NCI-H1092 (cell line): ENCODE results near the gene ZNF484.
"Not testable (repeated sequence)": the region's sequence is repeated elsewhere in the genome, so short reads cannot be mapped to it uniquely, and the experiment has no call there.

Experiments used
- DNase-seq: peaks from one replicate; lab custom pipeline; 2025; lab: John Stamatoyannopoulos, UW

Gene ZNF484

GRCh38 chr9:92877531-92878430 is at the start of gene ZNF484:
Gene ZNF484, minus strand, starts transcription at chr9:92878038. Its CDS starts 3,009 bp downstream, at chr9:92875029.
- peak; percentile 98 for DNase-seq

GRCh38 chr9:92920437-92920836 is 42.6 kb upstream of the ZNF484 start:
- DNase-seq: no peak

- no peak for DNase-seq
These were observed 39.5 kb upstream of the ZNF484 start for GRCh38 chr9:92917176-92917800.

- DNase-seq: no peak
These were observed 34.0 kb upstream of the ZNF484 start for GRCh38 chr9:92911511-92912475.

- DNase-seq: not testable (repeated sequence)
These were observed 27.3 kb upstream of the ZNF484 start for GRCh38 chr9:92905137-92905536.

GRCh38 chr9:92897323-92897722 is 19.5 kb upstream of the ZNF484 start:
- DNase-seq: no peak

- DNase-seq: no peak
These were observed 18.1 kb upstream of the ZNF484 start for GRCh38 chr9:92895812-92896436.

- DNase-seq: no peak
These were observed 17.0 kb upstream of the ZNF484 start for GRCh38 chr9:92894711-92895362.

GRCh38 chr9:92893916-92894610 is 16.2 kb upstream of the ZNF484 start:
- DNase-seq: not testable (repeated sequence)

- not testable (repeated sequence) for DNase-seq
These were observed 14.4 kb upstream of the ZNF484 start for GRCh38 chr9:92892276-92892675.

- DNase-seq: no peak
These were observed 12.9 kb upstream of the ZNF484 start for GRCh38 chr9:92890761-92891160.

- no peak for DNase-seq
These were observed 10.1 kb upstream of the ZNF484 start for GRCh38 chr9:92887880-92888338.

- not testable (repeated sequence) for DNase-seq
These were observed 9.2 kb upstream of the ZNF484 start for GRCh38 chr9:92886846-92887610.

GRCh38 chr9:92883666-92884405 is 6.0 kb upstream of the ZNF484 start:
- not testable (repeated sequence) for DNase-seq

- no peak for DNase-seq
These were observed 4.4 kb upstream of the ZNF484 start for GRCh38 chr9:92882276-92882675.

- no peak for DNase-seq
These were observed 2.5 kb downstream of the ZNF484 start for GRCh38 chr9:92875373-92875772.

GRCh38 chr9:92870289-92870688 is 7.5 kb downstream of the ZNF484 start:
- DNase-seq: no peak

- DNase-seq: not testable (repeated sequence)
These were observed 11.2 kb downstream of the ZNF484 start for GRCh38 chr9:92866600-92866999.

GRCh38 chr9:92864152-92864551 is 13.7 kb downstream of the ZNF484 start:
- no peak for DNase-seq
